Amniotic stem cell (primary cell): ENCODE measurements around the gene RHBDL1.

ENCODE experiments used
- DNase-seq: peaks from one replicate; lab custom pipeline; 2025; lab: John Stamatoyannopoulos, UW

The RHBDL1 gene

DNA sequence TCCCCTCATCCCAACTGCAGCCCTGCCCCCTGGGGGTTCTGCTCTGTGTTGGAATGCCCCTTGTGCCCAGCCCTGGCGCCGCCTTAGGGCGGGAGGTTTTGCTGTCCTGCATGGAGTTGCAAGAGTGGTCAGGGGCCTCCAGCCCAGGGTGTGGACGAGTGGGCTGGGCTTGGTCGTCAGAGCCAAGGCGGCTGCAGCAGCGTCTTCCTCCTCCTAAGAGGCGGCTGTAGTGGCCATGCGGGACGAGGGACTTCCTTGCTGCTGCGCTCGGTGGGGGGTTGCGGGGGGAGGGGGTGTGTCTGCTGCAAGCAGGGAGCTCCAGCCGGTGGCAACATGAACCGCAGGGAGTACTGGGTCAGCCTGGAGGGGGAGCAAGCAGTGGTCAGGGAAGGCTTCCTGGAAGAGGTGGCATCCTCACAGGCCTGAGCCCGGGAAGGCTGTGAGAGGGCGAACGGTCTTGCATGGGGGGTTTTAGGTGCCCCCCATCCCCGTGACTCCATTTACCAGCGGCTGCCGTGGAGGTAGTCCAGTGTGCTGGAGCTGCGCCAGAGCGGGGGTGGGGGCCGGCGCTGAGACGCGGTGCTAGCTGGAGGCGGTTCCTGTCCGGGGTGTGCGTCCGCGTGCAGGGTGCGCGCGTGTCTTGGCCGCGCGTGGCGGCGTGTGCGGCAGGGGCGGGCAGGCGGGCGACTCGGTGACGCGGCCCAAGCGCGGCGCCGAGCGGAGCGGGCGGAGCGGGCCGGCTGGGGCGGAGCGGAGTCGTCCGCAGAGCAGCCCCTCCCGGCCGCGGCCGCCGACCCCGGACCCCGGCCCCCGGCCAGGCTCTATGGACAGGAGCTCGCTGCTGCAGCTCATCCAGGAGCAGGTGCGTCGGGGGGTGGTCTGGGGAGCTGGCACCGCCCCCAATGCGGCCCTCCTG lies at the start of gene RHBDL1:
Gene RHBDL1, plus strand, starts transcription at position 704 of the 916 bp plus-strand sequence. Its CDS starts 120 bp downstream, at position 824.
- no peak for DNase-seq

DNA sequence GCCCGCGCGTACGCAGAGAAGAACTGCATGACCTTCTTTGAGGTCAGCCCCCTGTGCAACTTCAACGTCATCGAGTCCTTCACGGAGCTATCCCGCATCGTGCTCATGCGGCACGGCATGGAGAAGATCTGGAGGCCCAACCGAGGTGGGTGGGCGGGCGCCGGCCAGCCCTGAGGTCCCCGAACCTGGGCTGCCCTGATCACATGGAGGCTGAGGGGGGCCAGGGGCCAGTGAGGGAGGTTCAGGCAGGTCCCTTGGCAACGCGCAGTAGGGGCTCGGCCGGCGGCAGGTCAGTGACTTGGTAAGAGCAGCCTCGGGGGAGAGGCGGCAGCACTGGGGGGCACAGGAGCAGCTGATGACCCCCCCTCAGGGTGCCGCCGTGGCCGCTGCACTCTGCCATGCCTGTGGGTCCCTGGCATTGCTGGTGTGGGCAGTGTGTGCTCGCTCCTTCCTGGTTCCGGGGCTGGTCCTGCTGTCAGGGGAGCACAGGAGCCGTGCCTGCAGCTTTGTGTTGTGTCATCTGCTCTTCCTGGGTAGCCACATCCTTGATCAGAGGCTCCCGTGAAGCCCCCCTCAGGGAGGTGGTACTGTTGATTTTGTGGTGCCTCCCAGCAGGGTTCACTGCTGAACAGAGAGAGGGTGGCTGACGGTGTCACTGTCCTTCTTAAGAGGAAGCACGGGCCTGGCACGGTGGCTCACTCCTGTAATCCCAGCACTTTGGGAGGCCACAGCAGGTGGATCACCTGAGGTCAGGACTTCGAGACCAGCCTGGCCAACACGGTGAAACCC lies 49.3 kb upstream of the RHBDL1 start:
- no peak for DNase-seq

DNA sequence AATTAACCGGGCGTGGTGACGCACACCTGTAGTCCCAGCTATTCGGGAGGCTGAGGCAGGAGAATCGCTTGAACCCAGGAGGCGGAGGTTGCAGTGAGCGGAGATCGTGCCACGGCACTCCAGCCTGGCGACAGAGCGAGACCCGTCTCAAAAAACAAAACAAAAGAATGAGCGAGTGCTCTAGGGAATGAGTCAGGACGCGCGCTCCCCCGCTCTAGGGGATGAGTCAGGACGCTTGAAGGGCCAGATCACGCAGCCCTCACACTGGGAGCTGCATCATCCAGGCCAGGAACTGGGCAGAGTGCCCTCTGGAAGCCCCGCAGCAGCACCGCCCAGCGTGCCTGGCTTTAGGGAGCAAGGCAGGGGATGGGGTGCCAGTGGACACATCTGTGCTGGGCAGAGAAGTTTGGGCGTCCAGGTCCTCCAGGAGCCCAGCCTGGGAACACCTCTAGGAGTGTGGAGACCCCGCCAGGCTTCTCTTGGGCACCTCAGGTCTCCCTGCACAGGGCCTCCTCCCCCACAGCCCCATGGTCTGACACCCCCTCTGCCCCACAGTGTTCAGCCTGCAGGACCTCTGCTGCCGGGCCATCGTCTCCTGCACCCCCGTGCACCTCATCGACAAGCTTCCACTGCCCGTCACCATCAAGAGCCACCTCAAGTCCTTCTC lies 48.6 kb upstream of the RHBDL1 start:
- peak; percentile 96 for DNase-seq

DNA sequence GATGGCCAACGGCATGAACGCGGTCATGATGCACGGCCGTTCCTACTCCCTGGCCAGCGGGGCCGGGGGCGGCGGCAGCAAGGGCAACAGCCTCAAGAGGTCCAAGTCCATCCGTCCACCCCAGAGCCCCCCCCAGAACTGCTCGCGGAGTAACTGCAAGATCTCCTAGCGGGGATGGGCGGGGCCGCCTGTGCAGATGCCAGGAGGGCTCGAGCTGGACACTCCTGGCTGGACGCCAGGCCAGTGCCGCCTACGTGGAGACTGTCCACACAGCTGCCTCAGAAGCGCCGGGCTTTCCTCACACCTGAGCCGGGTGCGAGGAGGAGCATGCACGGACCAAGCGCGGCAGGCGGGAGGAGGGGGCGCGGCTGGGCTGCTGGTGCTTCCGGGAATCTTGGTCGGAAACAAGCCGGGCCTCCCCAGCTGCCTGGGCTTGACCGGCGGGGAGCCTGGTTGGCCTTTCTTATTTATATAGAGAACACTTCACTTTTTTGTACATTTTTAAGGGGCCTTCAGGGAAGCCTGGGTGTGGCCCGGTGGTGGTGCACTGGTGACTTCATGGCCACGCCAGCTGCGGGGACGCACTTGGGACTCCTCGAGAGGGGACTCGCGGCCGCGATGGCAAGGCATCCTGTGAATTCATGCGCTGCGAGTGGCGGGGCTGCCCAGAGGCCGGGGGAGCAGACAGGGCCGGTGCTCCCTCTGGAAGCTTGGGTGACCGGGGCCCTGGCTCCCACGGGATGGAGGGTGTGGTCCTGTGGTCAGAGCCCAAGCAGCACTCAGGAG lies 47.8 kb upstream of the RHBDL1 start:
- no peak for DNase-seq

DNA sequence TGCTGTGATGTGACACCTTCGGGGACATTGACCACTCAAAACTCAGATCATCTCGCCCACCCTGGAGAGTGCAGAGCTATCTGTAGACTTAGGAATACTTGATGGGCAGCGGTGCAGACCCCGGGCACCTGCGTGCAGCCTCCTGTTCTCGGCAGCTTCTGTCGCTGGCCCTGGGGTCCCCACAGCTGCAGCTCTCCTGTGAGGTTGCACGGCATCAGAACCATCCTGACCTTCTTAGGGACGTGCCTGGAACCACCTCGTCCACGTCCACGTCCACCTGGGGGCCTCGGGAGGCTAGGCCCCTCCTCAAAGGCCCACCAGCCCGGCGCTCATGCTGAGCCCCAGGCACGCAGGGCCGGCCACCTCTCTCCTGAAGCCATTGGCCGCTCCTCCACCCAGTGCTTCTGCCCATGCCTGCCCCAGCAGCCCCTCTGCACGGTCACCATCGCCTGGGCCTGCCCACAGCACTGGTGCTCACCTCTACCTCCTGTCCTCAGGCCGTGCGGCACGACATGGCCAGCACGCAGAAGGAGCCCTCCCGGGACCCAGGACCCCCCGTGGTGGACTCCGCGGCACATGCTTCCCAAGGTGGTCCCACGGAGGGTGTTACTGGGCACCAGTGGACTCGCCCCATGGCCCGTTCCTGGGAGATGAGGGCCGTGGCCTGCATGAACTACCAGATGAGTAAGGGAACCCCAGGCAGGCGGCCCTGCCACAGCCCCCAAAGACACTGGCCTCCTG lies 47.0 kb upstream of the RHBDL1 start:
- DNase-seq, result no peak

DNA sequence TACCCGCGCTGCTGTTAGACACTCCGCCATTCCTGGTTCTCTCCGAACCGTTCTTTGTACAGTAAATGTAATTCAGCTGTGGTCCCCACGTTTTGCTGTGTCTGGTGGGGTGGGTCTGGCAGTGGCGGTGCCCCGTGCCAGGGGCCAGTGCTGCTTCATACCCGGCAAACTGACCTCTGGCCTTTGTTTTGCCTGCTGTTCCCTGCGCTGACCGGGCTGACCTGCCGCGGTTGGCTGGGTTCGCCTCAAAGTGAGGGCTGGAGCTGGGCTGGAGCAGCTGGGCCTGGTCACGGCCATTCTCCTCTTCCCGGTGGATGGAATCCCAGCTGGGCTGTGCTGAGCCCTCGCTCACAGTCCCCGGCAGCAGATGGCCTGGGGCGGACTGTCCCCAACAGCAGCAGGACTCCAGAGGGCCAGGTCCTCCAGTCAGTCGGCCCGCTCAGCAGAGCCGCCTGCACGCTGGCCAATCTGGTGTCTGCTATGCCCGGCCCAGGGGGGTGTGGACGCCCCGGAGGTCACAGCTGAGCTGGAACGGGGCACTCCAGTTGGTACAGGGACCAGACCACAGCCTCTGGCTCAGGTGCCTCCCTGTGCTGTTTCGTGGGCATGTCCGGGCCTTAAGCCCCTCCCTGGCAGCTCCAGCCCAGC lies 46.2 kb upstream of the RHBDL1 start:
- no peak for DNase-seq

DNA sequence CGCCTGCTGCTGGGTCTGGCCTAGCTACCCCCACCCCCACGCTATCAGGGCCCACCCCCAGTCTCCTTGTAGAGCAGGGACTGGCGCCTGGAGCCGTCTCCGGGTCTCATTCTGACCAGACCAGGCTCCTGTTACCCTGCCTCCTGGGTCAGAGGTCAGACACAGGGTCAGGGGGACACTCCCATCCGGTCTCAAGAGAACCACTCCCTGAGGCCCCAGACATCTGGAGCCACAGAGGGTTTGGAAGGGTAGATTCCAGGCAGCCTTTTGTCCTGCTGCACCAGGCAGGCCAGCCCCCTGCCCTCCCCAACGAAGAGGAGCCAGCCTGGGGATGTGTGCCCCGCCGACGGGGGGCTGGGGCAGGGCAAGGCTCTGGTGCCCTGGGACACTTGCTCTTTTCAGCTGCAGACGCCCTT lies 45.6 kb upstream of the RHBDL1 start:
- no peak for DNase-seq

DNA sequence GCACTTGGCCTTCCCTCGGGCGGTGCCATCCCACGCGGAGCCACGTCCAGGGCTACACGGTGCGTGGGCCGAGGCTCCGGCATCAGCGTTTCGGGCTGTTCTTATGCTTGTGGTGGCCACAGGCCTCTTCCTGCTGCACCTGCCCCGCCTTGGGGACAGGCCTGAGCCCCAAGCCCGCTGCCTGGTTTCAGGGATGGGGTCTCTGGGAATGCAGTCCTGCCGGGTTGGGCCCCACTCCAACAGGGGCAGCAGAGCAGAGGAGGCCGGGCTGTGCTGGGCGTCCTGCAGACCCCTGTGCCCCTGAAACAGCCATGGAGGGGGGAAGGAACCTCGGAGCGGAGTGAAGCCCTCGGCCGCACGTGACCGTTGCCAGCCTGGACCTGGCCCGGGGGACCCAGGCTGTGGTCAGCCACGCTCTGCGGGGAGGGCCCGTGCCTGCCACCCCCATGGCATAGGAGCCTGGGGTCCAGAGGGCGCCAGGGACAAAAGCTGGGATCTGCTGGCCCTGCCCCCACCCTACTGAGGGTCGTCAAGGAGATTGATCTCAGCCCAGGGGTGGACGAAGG lies 45.1 kb upstream of the RHBDL1 start:
- DNase-seq, result no peak

DNA sequence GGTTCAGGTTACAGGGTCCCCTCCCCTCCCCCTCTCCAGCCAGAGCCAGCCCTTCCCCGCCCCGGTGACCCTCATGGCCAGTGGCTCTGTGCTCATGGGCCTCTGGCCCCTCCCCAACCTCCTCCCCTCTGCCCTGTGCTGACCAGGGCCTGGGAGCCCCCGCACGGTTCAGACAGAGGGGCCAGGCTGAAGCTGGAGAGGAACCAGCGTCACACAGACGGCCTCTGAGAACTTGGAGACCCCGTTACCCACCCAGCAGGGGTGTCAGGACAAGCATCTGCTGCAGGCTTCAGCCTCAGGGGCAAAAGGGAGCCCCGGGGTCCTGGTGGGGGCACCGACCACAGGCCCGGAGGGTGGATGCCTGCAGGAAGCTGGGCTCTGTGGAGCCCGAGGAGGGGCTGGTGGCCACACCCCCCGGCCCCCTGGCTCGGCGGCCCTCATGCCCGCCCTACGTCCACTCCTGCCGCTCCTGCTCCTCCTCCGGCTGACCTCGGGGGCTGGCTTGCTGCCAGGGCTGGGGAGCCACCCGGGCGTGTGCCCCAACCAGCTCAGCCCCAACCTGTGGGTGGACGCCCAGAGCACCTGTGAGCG lies 44.6 kb upstream of the RHBDL1 start, which contains the start of gene WFIKKN1:
Gene WFIKKN1, plus strand, starts transcription at position 171 of the 591 bp plus-strand sequence. Its CDS starts 269 bp downstream, at position 440.
- no peak for DNase-seq

DNA sequence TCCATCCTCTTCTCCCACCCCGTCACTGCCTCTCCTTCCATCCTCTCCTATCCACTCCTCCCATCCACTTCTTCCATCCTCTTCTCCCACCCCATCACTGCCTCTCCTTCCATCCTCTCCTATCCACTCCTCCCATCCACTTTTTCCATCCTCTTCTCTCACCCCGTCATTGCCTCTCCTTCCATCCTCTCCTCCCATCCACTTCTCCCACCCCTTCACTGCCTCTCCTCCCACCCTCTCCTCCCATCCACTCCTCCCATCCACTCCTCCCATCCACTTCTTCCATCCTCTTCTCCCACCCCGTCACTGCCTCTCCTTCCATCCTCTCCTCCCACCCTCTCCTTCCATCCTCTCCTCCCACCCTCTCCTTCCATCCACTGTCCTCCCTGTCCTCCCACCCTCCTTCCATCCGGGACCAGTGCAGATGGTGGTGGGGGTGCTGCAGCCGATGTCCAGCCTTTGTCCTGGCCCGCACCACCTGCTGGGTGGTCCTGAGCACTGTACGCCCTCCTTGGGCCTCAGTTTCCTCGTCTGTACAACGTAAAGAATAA lies 43.6 kb upstream of the RHBDL1 start:
- no peak for DNase-seq

DNA sequence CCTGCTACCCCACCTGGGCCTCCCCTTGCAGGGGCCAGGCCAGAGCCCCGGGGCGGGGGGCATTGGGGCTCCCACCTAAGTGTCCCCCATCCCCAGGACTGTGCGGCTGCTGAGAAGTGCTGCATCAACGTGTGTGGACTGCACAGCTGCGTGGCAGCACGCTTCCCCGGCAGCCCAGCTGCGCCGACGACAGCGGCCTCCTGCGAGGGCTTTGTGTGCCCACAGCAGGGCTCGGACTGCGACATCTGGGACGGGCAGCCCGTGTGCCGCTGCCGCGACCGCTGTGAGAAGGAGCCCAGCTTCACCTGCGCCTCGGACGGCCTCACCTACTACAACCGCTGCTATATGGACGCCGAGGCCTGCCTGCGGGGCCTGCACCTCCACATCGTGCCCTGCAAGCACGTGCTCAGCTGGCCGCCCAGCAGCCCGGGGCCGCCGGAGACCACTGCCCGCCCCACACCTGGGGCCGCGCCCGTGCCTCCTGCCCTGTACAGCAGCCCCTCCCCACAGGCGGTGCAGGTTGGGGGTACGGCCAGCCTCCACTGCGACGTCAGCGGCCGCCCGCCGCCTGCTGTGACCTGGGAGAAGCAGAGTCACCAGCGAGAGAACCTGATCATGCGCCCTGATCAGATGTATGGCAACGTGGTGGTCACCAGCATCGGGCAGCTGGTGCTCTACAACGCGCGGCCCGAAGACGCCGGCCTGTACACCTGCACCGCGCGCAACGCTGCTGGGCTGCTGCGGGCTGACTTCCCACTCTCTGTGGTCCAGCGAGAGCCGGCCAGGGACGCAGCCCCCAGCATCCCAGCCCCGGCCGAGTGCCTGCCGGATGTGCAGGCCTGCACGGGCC lies 42.8 kb upstream of the RHBDL1 start:
- DNase-seq, result no peak

DNA sequence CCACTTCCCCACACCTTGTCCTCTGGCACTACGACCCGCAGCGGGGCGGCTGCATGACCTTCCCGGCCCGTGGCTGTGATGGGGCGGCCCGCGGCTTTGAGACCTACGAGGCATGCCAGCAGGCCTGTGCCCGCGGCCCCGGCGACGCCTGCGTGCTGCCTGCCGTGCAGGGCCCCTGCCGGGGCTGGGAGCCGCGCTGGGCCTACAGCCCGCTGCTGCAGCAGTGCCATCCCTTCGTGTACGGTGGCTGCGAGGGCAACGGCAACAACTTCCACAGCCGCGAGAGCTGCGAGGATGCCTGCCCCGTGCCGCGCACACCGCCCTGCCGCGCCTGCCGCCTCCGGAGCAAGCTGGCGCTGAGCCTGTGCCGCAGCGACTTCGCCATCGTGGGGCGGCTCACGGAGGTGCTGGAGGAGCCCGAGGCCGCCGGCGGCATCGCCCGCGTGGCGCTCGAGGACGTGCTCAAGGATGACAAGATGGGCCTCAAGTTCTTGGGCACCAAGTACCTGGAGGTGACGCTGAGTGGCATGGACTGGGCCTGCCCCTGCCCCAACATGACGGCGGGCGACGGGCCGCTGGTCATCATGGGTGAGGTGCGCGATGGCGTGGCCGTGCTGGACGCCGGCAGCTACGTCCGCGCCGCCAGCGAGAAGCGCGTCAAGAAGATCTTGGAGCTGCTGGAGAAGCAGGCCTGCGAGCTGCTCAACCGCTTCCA lies 42.0 kb upstream of the RHBDL1 start:
- no peak for DNase-seq

DNA sequence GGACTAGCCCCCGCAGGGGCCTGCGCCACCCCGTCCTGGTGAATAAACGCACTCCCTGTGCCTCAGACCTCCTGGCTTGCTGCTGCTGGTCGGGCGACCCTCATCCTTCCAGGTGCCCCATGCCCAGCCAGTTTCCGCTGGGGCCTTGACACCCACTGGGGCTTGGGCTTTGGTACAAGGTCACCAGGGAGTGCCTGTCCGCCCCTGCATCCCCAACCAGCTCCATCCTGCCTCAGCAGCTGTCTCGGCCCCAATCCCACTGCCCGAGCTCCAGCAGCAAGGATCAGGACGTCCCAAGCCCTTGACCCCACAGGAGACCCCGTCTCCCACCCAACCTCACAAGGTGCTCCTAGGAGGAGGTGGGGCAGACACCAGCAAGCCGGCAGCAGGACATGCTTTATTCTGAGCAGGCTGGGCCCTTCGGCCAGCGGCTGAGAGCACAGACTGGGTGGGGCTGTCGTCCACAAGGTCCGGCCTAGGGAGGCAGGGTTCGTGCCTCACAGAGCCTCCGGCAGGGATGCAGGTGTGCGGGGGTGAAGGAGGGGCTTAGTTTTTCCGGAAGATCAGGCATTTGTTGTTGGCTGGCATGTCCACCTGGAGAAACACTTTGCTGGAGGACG lies 41.3 kb upstream of the RHBDL1 start:
- DNase-seq, result no peak

DNA sequence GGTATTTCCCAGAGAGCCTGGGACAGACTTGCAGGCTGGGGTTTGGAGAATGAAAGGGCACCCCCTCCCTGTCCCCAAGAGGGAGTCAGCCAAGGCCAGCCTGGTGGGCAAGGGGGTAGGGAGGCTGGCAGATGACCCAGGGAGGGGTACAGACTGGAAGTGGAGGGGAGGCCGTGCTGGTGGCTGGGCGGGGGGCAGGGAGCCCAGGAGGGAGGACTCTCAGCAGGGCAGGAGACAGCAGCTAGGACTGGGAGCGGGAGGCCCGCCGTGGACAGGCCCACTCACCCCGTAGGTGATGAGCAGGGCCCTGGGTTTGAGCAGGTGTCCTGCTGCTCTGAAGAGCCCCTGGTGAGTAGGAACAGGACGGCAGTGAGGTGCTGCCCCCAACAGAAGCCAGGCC lies 40.5 kb upstream of the RHBDL1 start:
- DNase-seq, result no peak

DNA sequence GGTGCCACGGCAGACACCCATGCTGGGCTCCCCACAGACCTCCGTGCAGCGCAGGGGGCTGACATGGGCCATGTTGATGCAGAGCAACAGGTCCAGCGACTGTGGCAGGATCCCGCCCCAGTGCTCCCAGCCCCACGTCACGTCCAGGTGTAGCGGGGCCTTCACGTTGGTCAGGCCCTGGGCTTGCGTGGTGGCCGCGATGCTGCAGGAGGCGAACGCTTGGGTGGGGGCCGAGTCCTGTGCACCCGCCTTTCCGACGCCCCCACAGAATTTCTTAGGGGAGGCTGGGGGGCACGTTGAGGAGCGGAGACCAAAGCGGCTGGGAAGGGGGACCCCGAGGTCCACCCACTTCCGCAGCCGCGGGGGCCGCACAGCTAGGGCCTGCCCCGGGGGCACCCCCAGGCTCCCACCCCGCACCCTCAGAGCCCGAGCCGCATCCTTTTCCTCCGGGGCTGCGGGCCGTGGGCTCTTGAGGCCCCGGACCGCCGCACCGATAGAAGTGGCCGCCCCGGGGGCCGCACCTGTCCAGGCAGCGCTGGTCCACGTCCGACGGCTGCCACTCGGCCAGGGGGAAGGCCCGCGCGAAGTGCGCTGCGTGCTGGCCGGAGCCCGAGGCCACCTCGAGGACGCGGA lies 39.8 kb upstream of the RHBDL1 start:
- DNase-seq, result no peak

DNA sequence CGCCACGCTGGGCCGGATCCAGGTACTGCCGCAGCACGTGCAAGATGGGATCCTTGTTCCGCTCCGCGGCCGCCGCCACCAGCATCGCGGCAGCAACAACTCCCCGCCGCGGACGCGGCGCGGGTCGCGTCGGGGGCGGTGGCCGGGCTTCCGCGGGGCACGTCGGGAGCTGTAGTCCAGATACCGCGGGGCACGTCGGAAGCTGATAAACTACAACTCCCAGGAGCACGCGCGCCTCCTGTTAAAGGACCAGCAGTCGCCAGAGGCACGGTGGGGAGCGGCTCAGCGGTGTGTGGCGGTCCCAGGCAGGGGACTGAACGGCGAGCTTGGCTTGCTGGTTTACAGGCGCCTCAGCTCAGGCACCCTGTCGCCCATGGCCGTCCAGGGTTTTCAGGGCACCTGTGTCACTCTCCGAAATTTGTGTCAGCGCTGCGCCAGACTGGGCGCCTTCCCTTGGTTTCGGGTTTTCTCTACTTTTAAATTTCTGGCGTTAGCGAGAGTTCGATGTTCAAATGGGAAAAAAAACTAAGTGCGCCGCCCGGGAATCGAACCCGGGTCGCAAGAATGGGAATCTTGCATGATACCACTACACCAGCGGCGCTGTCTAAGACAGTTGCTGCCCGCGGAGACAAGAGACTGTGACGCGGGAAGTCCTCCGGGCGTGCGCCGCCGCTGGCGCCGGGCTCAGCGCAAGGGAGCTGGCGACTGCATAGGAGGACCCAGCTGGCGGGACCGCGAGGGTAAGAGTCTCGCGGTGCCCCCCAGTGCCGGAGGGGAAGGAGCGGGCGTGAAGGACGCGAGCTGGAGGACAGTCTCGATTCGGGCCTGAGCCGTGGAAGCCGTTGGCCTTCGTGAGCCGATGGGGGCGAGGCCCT lies 39.0 kb upstream of the RHBDL1 start, which contains the start of gene METTL26:
Gene METTL26, minus strand, starts transcription at position 100 of the 875 bp plus-strand sequence. Its CDS starts 15 bp downstream, at position 85.
- peak; percentile 92 for DNase-seq
